RKO (cell line): ENCODE results near the gene CDC14A.

Experiments
- DNase-seq: peaks from one replicate; pipeline ENCODE4 v3.0.0-alpha.2; 2016; ENCODE audit warnings: low spot score

Gene CDC14A

GRCh38 chr1:100538913-100539835 lies 186.9 kb downstream of the CDC14A start:
- DNase-seq = no peak

GRCh38 chr1:100539836-100540536 lies 187.7 kb downstream of the CDC14A start:
- no peak for DNase-seq

GRCh38 chr1:100542285-100542684 lies 190.0 kb downstream of the CDC14A start:
- DNase-seq = no peak

- peak; percentile 18 for DNase-seq
Observed at GRCh38 chr1:100543640-100544039, 191.3 kb downstream of the CDC14A start.

- no peak for DNase-seq
Observed at GRCh38 chr1:100544791-100545190, 192.5 kb downstream of the CDC14A start.

- no peak for DNase-seq
Observed at GRCh38 chr1:100545855-100546254, 193.5 kb downstream of the CDC14A start.

GRCh38 chr1:100552031-100552430 lies 199.7 kb downstream of the CDC14A start:
- no peak for DNase-seq

- DNase-seq = no peak
Observed at GRCh38 chr1:100552922-100553321, 200.6 kb downstream of the CDC14A start.

GRCh38 chr1:100556181-100556580 lies 203.9 kb downstream of the CDC14A start:
- no peak for DNase-seq

- no peak for DNase-seq
Observed at GRCh38 chr1:100556925-100557605, 204.8 kb downstream of the CDC14A start.

GRCh38 chr1:100557606-100557953 lies 205.3 kb downstream of the CDC14A start:
- no peak for DNase-seq

GRCh38 chr1:100565533-100565932 lies 213.2 kb downstream of the CDC14A start:
- DNase-seq = no peak

GRCh38 chr1:100565937-100566699 lies 213.8 kb downstream of the CDC14A start:
- no peak for DNase-seq

GRCh38 chr1:100567062-100567461 lies 214.8 kb downstream of the CDC14A start:
- DNase-seq = no peak
